ENCODE results near the gene FGF10.

Gene FGF10

GRCh38 chr5:44257653-44258365 is 131.4 kb downstream of the FGF10 start:
- DNase-seq (ENCODE audit: low read depth, low spot score): no peak

- DNase-seq (ENCODE audit: low read depth, low spot score): no peak
These were observed 132.0 kb downstream of the FGF10 start for GRCh38 chr5:44257221-44257620.

All from brain pericyte (primary cell).